DMS153 treated with DMSO at 0.1 percent for 48 hours (cell line): ENCODE results near the gene ATP2B3.

ENCODE experiments used
- DNase-seq: peaks from one replicate; lab custom pipeline; 2025; ENCODE audit not compliant: unreplicated experiment; lab: John Stamatoyannopoulos, UW

Gene ATP2B3

GRCh38 chrX:153517423-153517822 is at the start of gene ATP2B3:
ATP2B3 (plus strand) TSS chrX:153517642; CDS start chrX:153536248, 18,606 bp downstream.
- no peak for DNase-seq

GRCh38 chrX:153468008-153468580 is 49.3 kb upstream of the ATP2B3 start:
- DNase-seq, result no peak

GRCh38 chrX:153469811-153470410 is 47.5 kb upstream of the ATP2B3 start:
- DNase-seq, result peak; percentile 35

GRCh38 chrX:153470411-153471363 is 46.8 kb upstream of the ATP2B3 start, which contains the start of gene HAUS7:
HAUS7 (minus strand) TSS chrX:153470576; CDS start chrX:153470557, 19 bp downstream.
- peak; percentile 98 for DNase-seq

- DNase-seq, result no peak
Observed at GRCh38 chrX:153471663-153472280, 45.7 kb upstream of the ATP2B3 start.

GRCh38 chrX:153473126-153473525 is 44.3 kb upstream of the ATP2B3 start:
- no peak for DNase-seq

GRCh38 chrX:153474266-153474665 is 43.2 kb upstream of the ATP2B3 start:
- no peak for DNase-seq

GRCh38 chrX:153474718-153475117 is 42.7 kb upstream of the ATP2B3 start:
- no peak for DNase-seq

GRCh38 chrX:153475271-153475670 is 42.2 kb upstream of the ATP2B3 start:
- no peak for DNase-seq

GRCh38 chrX:153475751-153476281 is 41.6 kb upstream of the ATP2B3 start:
- DNase-seq, result no peak

GRCh38 chrX:153476666-153477363 is 40.6 kb upstream of the ATP2B3 start:
- no peak for DNase-seq

- DNase-seq, result no peak
Observed at GRCh38 chrX:153477364-153477857, 40.0 kb upstream of the ATP2B3 start.

GRCh38 chrX:153477901-153478300 is 39.5 kb upstream of the ATP2B3 start:
- no peak for DNase-seq

GRCh38 chrX:153478746-153479145 is 38.7 kb upstream of the ATP2B3 start:
- DNase-seq, result no peak

GRCh38 chrX:153481043-153481442 is 36.4 kb upstream of the ATP2B3 start:
- DNase-seq, result no peak

- no peak for DNase-seq
Observed at GRCh38 chrX:153482376-153483015, 34.9 kb upstream of the ATP2B3 start.

- no peak for DNase-seq
Observed at GRCh38 chrX:153485396-153486080, 31.9 kb upstream of the ATP2B3 start.

GRCh38 chrX:153486171-153486570 is 31.3 kb upstream of the ATP2B3 start:
- no peak for DNase-seq

GRCh38 chrX:153487590-153488071 is 29.8 kb upstream of the ATP2B3 start:
- DNase-seq, result no peak
